Skeletal muscle tissue (tissue), 4 donors: ENCODE data around the gene TXNDC5. TPM values are rescaled to one million over a fixed set of nuclear protein-coding genes. Genes with fewer than 3 reads are reported as not detected.

Source experiments
- H3K27ac ChIP-seq: one replicate; pipeline ENCODE4 v1.7.0; 2013; ENCODE audit warnings: mild to moderate bottlenecking, low read depth, low read length, inconsistent platforms
- H3K27me3 ChIP-seq, 3 donors: one replicate each; pipeline ENCODE4 v1.7.0; 2013; ENCODE audit warnings: low read length in 3 of 3; ENCODE audit not compliant: control insufficient read depth in 3 of 3, insufficient read depth in 3 of 3
- H3K36me3 ChIP-seq, 3 donors: one replicate each; pipeline ENCODE4 v1.7.0; 2013; ENCODE audit warnings: low read length in 3 of 3; ENCODE audit not compliant: control insufficient read depth in 3 of 3, insufficient read depth in 3 of 3
- H3K4me1 ChIP-seq, 3 donors: one replicate each; pipeline ENCODE4 v1.7.0; 2013; ENCODE audit warnings: low read length in 3 of 3, mild to moderate bottlenecking in 3 of 3; ENCODE audit not compliant: control insufficient read depth in 3 of 3, insufficient read depth in 3 of 3
- H3K4me3 ChIP-seq, 3 donors: one replicate each; pipeline ENCODE4 v1.7.0; 2013; ENCODE audit warnings: low read length in 3 of 3
- H3K9ac ChIP-seq, 3 donors: one replicate each; pipeline ENCODE4 v1.7.0; 2013; ENCODE audit warnings: low read length in 3 of 3, mild to moderate bottlenecking in 3 of 3, moderate library complexity in 2 of 3, low read depth in 1 of 3
- H3K9me3 ChIP-seq, 3 donors: one replicate each; pipeline ENCODE4 v1.7.0; 2013; ENCODE audit warnings: low read length in 3 of 3; ENCODE audit not compliant: control insufficient read depth in 3 of 3
- total RNA-seq: library from RNA; depleted of rRNA; stranded (reverse); fragments of >200 nt; gene quantifications from one replicate; pipeline ENCODE4 v1.2.3, GENCODE V29; 2014
- donor health status: Osteomylitis.

TXNDC5 gene
- total RNA-seq, 1 donor from 2014 or later, result 118 TPM

GRCh38 chr6:7917729-7918128 is 7.1 kb upstream of the TXNDC5 start:
- H3K9me3 ChIP-seq, result no peaks in the 10 kb centered on the region
- no peak overlapping the region for H3K27ac ChIP-seq
- no peaks in the 10 kb centered on the region for H3K36me3 ChIP-seq
- H3K9ac ChIP-seq, result no peak overlapping the region
- no peaks in the 10 kb centered on the region for H3K4me1 ChIP-seq
- no peaks in the 10 kb centered on the region for H3K27me3 ChIP-seq
- H3K4me3 ChIP-seq, result no peak overlapping the region

- no peaks in the 10 kb centered on the region for H3K4me1 ChIP-seq
- no peak overlapping the region for H3K27ac ChIP-seq
- no peak overlapping the region for H3K9ac ChIP-seq
- no peaks in the 10 kb centered on the region for H3K27me3 ChIP-seq
- H3K36me3 ChIP-seq, result no peaks in the 10 kb centered on the region
- H3K4me3 ChIP-seq, result no peak overlapping the region
- no peaks in the 10 kb centered on the region for H3K9me3 ChIP-seq
Observed at GRCh38 chr6:7916959-7917358, 6.4 kb upstream of the TXNDC5 start.

GRCh38 chr6:7914991-7915789 is 4.6 kb upstream of the TXNDC5 start:
- Histone ChIP-seq H3K27ac (no peak overlapping the region), H3K27me3 (no peaks in the 10 kb centered on the region), H3K4me3 (no peak overlapping the region), H3K9me3 (no peaks in the 10 kb centered on the region), H3K9ac (no peak overlapping the region), H3K4me1 (peaks cover 5 to 7% (median 5%) of the 10 kb centered on the region in 3 donors), H3K36me3 (no peaks in the 10 kb centered on the region)

GRCh38 chr6:7914311-7914710 is 3.7 kb upstream of the TXNDC5 start:
- Histone ChIP-seq H3K36me3 (no peaks in the 10 kb centered on the region), H3K9ac (no peak overlapping the region), H3K27ac (no peak overlapping the region), H3K4me1 (peaks cover 9 to 13% (median 11%) of the 10 kb centered on the region in 3 donors), H3K9me3 (no peaks in the 10 kb centered on the region), H3K4me3 (no peak overlapping the region), H3K27me3 (no peaks in the 10 kb centered on the region)

- H3K27me3 ChIP-seq, result no peaks in the 10 kb centered on the region
- no peaks in the 10 kb centered on the region for H3K9me3 ChIP-seq
- H3K27ac ChIP-seq, result no peak overlapping the region
- H3K4me3 ChIP-seq, result no peak overlapping the region
- H3K9ac ChIP-seq, result no peak overlapping the region
- no peaks in the 10 kb centered on the region for H3K36me3 ChIP-seq
- peaks cover 13 to 17% (median 14%) of the 10 kb centered on the region in 3 donors for H3K4me1 ChIP-seq
Observed at GRCh38 chr6:7912736-7913517, 2.3 kb upstream of the TXNDC5 start.

- Histone ChIP-seq H3K27ac (peak overlapping the region; percentile 3), H3K27me3 (no peaks in the 10 kb centered on the region)
Observed at GRCh38 chr6:7912024-7912423, 1.4 kb upstream of the TXNDC5 start.

GRCh38 chr6:7911345-7911725 is 747 bp upstream of the TXNDC5 start:
- Histone ChIP-seq H3K4me3 (peak overlapping the region in 2 of 3 donors; percentile 80 to 85), H3K36me3 (no peaks in the 10 kb centered on the region), H3K27me3 (no peaks in the 10 kb centered on the region), H3K4me1 (peaks cover 14 to 19% (median 17%) of the 10 kb centered on the region in 3 donors), H3K9ac (peak overlapping the region in 2 of 3 donors; percentile 76 to 86), H3K27ac (peak overlapping the region; percentile 58), H3K9me3 (no peaks in the 10 kb centered on the region)

More at GRCh38 chr6:7912024-7912423, 1.4 kb upstream of the TXNDC5 start:
- H3K9me3 ChIP-seq, result no peaks in the 10 kb centered on the region
- H3K36me3 ChIP-seq, result no peaks in the 10 kb centered on the region
- peaks cover 14 to 19% (median 17%) of the 10 kb centered on the region in 3 donors for H3K4me1 ChIP-seq
- H3K9ac ChIP-seq, result no peak overlapping the region
- H3K4me3 ChIP-seq, result no peak overlapping the region

GRCh38 chr6:7910298-7910653 is 312 bp downstream of the TXNDC5 start:
- H3K9ac ChIP-seq, result peak overlapping the region in 1 of 3 donors; percentile 81
- peak overlapping the region; percentile 51 to 85 (median 53) for H3K4me3 ChIP-seq
- H3K27me3 ChIP-seq, result no peaks in the 10 kb centered on the region
- H3K27ac ChIP-seq, result peak overlapping the region; percentile 12
- H3K4me1 ChIP-seq, result peaks cover 14 to 19% (median 17%) of the 10 kb centered on the region in 3 donors
- no peaks in the 10 kb centered on the region for H3K36me3 ChIP-seq
- H3K9me3 ChIP-seq, result no peaks in the 10 kb centered on the region

GRCh38 chr6:7909323-7910276 is 988 bp downstream of the TXNDC5 start:
- Histone ChIP-seq H3K4me1 (peaks cover 20 to 25% (median 22%) of the 10 kb centered on the region in 3 donors), H3K27ac (peak overlapping the region; percentile 12), H3K36me3 (peaks cover 0 to 1% (median 0%) of the 10 kb centered on the region in 3 donors), H3K27me3 (no peaks in the 10 kb centered on the region), H3K4me3 (peak overlapping the region; percentile 53 to 85 (median 72)), H3K9me3 (no peaks in the 10 kb centered on the region), H3K9ac (peak overlapping the region; percentile 74 to 81 (median 79))
